HG03097 (cell line): ENCODE results near the gene ARFRP1.
"Not testable (repeated sequence)": the region's sequence is repeated elsewhere in the genome, so short reads cannot be mapped to it uniquely, and the experiment has no call there.

Source experiments
- ATAC-seq: cut with Tn5 transposase; IDR thresholded peaks from one replicate; pipeline ENCODE4 v1.9.1; 2021; ENCODE audit not compliant: unreplicated experiment, low FRiP score

The ARFRP1 gene

DNA sequence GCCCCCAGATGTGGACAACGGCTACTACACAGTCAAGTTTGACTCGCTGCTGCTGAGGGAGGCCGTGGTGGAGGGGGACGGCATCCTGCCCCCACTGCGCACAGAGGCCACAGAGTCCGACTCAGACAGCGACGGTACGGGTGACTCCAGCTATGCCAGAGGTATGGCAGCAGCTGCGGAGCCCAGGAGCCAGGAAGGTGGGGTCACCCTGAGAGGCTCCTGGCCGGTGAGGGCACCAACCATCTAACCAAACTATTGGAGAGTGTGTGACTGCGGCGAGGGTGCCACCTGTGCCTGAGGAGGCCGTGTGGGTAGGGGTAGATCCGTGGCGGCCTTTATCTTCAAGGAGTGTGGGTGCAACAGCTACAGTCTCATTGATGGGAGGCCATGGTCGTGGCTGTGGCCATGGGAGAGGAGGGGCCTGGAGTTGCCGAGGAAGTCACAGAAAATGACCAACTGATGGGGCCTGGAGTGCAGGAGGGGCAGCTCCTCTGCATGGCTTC, 25.9 kb upstream of the ARFRP1 start:
- ATAC-seq: no peak

DNA sequence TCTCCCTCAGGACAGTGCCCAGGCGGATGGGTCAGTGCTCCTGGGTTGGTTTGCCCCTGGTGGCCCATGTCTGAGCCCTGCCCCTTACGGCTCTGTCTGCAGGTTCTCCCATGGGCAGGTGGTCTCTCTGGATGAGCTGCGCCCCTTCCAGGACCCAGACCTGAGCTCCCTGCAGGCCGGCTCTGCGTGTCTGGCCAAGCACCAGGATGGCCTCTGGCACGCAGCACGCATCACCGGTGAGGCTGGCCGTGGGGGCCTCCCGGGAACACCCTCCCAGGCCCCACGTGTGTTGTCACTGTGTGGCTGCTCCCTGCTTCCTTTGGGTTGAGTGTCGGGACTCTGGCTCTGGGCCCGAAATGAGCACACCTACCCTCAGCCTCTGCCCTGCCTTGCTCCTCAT, 25.3 kb upstream of the ARFRP1 start:
- no peak for ATAC-seq

GRCh38 chr20:63732118-63733095, 24.6 kb upstream of the ARFRP1 start:
- ATAC-seq: no peak

DNA sequence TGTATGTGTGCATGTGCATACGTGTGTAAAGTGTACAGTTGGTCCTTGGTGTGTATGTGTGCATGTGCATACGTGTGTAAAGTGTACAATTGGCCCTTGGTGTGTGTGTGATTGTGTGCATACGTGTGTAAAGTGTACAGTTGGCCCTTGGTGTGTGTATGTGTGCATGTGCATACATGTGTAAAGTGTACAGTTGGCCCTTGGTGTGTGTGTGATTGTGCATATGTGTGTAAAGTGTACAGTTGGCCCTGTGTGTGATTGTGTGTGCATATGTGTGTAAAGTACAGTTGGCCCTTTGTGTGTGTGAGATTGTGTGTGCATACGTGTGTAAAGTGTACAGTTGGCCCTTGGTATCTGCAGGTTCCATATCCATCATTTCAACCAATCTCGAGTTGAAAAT, 23.6 kb upstream of the ARFRP1 start:
- ATAC-seq: no peak

GRCh38 chr20:63730189-63730733, 22.5 kb upstream of the ARFRP1 start:
- ATAC-seq: not testable (repeated sequence)

GRCh38 chr20:63722967-63723622, 15.3 kb upstream of the ARFRP1 start:
- ATAC-seq: not testable (repeated sequence)

GRCh38 chr20:63718996-63719395, 11.2 kb upstream of the ARFRP1 start:
- ATAC-seq: no peak

GRCh38 chr20:63714858-63715257, 7.1 kb upstream of the ARFRP1 start:
- no peak for ATAC-seq

GRCh38 chr20:63712191-63712590, 4.4 kb upstream of the ARFRP1 start:
- ATAC-seq: no peak

DNA sequence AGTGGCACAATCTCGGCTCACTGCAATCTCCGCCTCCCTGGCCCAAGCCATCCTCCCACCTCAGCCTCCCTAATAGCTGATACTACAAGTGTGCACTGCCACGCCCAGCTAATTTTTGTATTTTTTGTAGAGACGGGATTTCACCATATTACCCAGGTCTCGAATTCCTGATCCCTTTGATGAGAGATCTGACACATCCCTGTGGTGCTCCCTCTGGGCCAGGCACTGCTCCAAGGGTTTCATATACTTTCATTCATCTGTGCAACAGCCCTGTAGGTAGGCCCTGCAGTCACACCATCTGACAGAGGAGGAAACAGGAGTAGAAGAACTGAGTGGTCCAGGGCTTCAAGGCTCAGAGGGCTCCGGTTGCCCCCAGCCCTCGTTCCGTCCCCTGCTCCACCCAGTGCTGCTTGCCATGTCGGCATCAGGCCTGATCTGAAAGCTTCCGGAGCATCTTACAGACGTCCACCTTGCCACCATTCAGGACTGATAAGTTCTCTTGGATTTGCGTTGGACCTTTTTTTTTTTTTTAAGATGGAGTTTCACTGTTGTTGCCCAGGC, 3.4 kb upstream of the ARFRP1 start:
- no peak for ATAC-seq

- no peak for ATAC-seq
Observed at GRCh38 chr20:63709149-63709527, 1.4 kb upstream of the ARFRP1 start.

GRCh38 chr20:63708301-63709148, 749 bp upstream of the ARFRP1 start:
- peak; percentile 13 for ATAC-seq

GRCh38 chr20:63706852-63707557, 771 bp downstream of the ARFRP1 start:
- peak; percentile 23 for ATAC-seq

DNA sequence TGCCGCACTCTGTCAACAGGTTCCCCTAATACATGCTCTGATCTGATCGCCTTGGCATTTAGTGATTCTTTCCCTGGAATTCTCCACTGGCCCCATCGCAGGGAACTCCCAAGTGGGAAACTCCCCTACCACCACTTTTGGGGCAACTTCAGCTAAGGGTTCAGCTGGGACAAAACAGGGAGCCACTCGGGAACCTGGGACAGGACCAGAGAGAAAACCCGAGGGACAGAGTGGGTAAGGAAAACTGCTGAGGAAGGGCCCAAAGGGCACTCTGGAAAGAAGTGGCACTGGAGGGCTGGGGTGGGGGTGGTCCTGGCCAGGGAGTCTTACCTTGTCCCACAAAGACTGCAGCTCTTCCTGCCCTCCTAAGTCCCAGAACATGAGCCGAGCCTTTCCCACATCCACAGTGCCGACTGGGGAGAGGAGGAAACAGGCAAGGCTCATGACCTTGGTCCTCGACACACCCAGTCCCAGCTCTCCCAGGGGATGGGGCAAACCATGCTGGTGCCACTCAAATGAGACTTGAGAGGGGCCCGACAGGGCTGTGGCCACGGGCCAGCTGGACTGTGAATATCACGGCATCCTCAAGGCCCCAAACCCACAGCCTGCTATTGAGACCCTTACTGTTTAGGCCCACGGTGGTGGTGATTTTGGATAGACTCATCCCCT, 1.6 kb downstream of the ARFRP1 start:
- no peak for ATAC-seq

DNA sequence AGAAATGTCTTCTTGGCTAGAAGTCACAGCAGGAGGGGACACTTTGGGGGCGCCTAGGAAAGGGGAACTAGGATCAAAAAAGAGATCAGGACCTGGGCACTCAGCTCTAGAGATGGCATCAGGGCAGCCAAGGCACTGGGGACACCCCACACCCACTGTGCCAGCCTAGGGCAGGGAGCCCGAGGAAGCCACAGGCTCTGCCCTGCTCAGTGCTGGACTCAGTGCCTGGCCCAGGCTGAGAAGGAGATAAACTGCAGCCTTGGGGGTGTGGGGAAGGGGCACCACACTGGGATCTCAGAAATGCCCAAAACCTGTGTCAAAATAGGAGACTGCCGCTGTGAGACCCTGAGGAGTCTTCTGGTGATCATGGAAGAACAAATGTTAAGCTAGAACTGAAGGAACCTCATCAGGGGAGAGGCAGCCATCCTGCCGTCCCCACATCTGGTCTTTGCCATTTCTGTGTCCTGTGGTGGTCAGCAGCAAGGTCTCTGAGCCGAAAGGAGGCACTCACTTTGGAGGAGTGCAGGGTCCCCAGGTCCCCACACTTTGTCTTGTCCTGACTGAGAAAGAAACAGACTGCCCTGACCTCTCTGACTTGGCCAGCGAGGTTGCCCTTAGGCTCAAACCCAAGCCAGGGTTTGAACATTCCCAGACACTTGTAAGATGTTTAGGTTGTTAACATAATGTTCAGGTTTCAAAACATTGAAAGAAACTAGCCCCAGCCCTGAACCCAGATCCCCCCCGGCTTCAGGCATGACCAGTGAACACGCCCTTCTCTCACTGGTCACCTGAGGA, 2.3 kb downstream of the ARFRP1 start:
- ATAC-seq: no peak

GRCh38 chr20:63704749-63705117, 3.0 kb downstream of the ARFRP1 start:
- no peak for ATAC-seq

DNA sequence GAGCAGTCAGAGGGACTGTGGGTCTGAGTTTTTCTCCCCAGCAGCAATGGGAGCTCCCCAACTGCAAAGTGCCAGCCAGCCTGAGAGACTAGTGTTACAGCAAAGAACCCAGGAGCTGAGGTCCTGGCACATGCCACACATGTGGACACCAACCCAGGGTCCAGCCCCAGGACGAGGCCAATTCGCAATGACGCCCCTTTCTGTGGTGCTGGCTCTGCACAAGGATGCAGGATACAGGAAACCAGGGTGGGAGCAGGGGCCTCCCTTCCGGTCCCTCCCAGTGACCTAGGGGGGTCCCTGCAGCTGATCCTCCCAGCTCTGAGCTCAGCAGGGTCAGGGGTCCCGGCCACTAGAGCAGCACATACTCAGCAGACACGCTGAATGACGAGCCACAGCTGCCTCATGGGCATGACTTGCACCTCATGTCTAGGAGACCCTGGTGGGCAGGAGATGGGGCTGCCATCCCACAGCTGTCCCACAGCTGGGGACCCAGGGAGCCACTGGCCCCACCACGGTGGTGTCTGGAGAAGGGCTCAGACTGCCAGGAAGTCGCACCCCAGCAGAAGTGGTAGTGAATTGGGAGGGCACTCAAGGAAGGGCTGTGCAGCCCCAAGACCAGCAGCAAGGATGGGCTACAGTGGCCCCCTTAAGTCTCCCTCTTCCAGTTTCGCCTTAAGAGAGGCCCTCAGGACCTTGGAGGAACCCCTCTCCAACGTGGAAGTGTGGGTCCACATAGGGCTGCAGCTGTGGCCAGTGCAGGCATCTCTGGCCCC, 3.6 kb downstream of the ARFRP1 start:
- ATAC-seq: no peak
